HFFc6 (cell line): ENCODE results near the gene PDZD2. TPM values are rescaled to one million over a fixed set of nuclear protein-coding genes. Genes with fewer than 3 reads are reported as not detected.

ENCODE experiments used
- DNase-seq: peaks from one replicate; pipeline ENCODE4 v3.0.0-alpha.2; 2018
- H3K27ac Mint-ChIP-seq: 2 replicates; pipeline ENCODE4 v1.8.0; 2020; ENCODE audit warnings: mild to moderate bottlenecking, mixed read lengths
- H3K27me3 Mint-ChIP-seq: 2 replicates; pipeline ENCODE4 v1.8.0; 2021; ENCODE audit warnings: mild to moderate bottlenecking, moderate library complexity, mixed read lengths; ENCODE audit not compliant: insufficient read depth
- H3K36me3 Mint-ChIP-seq: 2 replicates; pipeline ENCODE4 v1.8.0; 2021; ENCODE audit warnings: low read depth, mixed read lengths
- H3K4me1 Mint-ChIP-seq: 2 replicates; pipeline ENCODE4 v1.8.0; 2020; ENCODE audit warnings: low read depth, mixed read lengths
- H3K4me3 Mint-ChIP-seq: 2 replicates; pipeline ENCODE4 v1.8.0; 2020; ENCODE audit warnings: mild to moderate bottlenecking, moderate library complexity, mixed read lengths
- H3K9me3 Mint-ChIP-seq: 2 replicates; pipeline ENCODE4 v1.8.0; 2020; ENCODE audit warnings: mild to moderate bottlenecking, mixed read lengths
- CTCF ChIP-seq: fragments of 200-600 bp; sonication (generic); IDR thresholded peaks from 2 replicates; pipeline ENCODE4 v1.5.0; 2021; ENCODE audit warnings: antibody characterized with exemption, mild to moderate bottlenecking
- total RNA-seq, 6 experiments: library from RNA; stranded (reverse); fragmentation: NEBNext Ultra II Directional; extraction: Animal tissue kit (Norgen Biotek cat#: 25700); gene quantifications; 2 replicates in 1 of 6; 3 replicates in 5 of 6; pipeline ENCODE4 v1.2.3, GENCODE V29; 2021

Gene PDZD2
- total RNA-seq, 6 experiments from 2014 or later: 0.02 to 0.12 (median 0.09) TPM

DNA sequence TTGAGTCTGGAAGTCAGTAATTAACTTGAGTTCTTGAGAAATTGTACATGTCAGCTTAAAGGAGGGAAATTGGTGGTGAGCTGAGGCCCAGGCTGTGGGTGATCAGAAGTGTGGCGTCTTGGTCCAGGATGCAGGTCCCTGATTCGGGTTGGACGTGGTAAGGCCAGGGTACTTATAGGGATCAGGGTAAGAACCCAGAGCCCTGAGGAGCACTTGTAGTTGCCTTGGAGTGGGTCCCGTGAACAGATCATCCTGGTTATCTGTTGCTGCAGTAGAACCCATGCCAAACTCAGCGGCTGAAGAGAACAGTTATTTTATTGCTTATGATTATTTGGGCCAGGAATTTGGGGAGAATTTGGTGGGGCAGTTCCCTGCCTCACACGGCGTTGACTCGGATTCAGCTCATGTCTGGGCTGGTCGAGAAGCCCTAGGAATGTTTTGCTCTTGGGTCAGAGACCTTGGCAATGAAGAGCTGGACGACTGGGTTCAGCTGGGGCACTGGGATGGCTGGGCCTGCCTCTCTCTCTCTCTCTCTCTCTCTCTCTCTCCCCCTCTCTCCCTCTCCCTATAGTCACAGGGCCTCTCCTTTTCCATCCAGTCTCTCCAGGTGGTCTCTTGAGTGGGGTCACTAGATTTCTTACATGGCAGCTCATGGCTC lies 73.1 kb downstream of the PDZD2 start:
- H3K27ac Mint-ChIP-seq: no peak overlapping the region
- peaks cover 21% of the 10 kb centered on the region for H3K27me3 Mint-ChIP-seq
- H3K36me3 Mint-ChIP-seq: no peaks in the 10 kb centered on the region
- no peak for DNase-seq
- no peaks in the 10 kb centered on the region for H3K9me3 Mint-ChIP-seq
- H3K4me1 Mint-ChIP-seq: no peaks in the 10 kb centered on the region
- TF ChIP-seq CTCF: no peak
- no peak overlapping the region for H3K4me3 Mint-ChIP-seq

GRCh38 chr5:31717561-31717960 lies 78.6 kb downstream of the PDZD2 start:
- no peak for TF ChIP-seq CTCF
- no peak overlapping the region for H3K27ac Mint-ChIP-seq
- H3K27me3 Mint-ChIP-seq: peaks cover 9% of the 10 kb centered on the region
- DNase-seq: no peak
- no peaks in the 10 kb centered on the region for H3K4me1 Mint-ChIP-seq
- H3K4me3 Mint-ChIP-seq: no peak overlapping the region
- H3K9me3 Mint-ChIP-seq: no peaks in the 10 kb centered on the region
- no peaks in the 10 kb centered on the region for H3K36me3 Mint-ChIP-seq

DNA sequence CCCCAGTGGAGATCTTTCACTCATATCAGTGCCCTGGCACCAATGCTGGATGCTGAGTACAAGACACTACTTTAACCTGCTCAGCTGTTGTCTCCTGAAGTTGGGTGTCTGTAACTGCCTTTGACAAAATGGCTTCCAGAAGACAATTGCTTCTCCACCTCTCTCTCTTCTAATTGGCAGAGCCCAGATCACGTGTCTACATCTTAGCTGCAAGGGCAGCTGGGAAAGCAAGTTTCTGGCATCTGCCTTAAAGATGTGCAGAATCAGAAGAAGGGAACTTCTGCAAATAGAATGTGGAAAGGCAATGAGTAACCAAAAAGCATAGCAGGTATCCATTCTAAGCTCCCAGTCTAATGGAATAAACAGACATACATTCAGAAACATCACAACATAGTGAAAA lies 81.1 kb downstream of the PDZD2 start:
- no peak overlapping the region for H3K27ac Mint-ChIP-seq
- H3K4me3 Mint-ChIP-seq: no peak overlapping the region
- H3K4me1 Mint-ChIP-seq: no peaks in the 10 kb centered on the region
- DNase-seq: peak; percentile 10
- no peaks in the 10 kb centered on the region for H3K36me3 Mint-ChIP-seq
- no peak for TF ChIP-seq CTCF
- peaks cover 13% of the 10 kb centered on the region for H3K27me3 Mint-ChIP-seq
- H3K9me3 Mint-ChIP-seq: no peaks in the 10 kb centered on the region

DNA sequence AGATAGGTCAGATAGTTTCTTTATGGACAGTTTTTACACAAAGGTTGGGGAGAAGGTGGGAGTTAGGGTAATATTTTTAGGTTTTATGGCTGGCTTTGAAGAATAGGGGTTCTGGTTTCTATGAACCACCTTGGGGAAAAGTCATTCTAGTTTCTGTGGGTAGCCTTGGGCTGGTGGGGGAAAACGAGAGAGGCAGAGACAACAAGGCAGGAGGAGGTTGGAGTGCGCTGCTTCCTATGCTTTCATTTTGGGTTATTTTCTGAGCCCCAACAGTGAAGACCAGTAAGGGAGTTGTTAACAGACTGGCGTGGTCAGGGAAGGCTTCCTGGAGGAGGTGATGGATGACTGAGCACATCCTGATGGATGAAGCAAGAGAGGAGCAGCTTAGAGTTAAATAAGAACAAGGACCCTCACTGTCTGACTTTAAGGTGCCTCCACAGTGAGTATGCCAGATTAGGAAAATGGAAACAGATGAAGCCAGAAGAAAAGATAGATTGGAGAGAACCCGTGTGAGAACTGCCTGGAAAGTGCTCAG lies 81.9 kb downstream of the PDZD2 start:
- no peaks in the 10 kb centered on the region for H3K9me3 Mint-ChIP-seq
- peaks cover 9% of the 10 kb centered on the region for H3K27me3 Mint-ChIP-seq
- TF ChIP-seq CTCF: no peak
- no peaks in the 10 kb centered on the region for H3K36me3 Mint-ChIP-seq
- H3K4me3 Mint-ChIP-seq: no peak overlapping the region
- H3K4me1 Mint-ChIP-seq: no peaks in the 10 kb centered on the region
- no peak overlapping the region for H3K27ac Mint-ChIP-seq
- no peak for DNase-seq

- Mint-ChIP-seq H3K27me3 (peaks cover 15% of the 10 kb centered on the region), H3K27ac (no peak overlapping the region), H3K4me1 (no peaks in the 10 kb centered on the region), H3K36me3 (no peaks in the 10 kb centered on the region), H3K9me3 (no peaks in the 10 kb centered on the region), H3K4me3 (no peak overlapping the region)
- no peak for DNase-seq
- no peak for TF ChIP-seq CTCF
These were observed 83.2 kb downstream of the PDZD2 start for GRCh38 chr5:31722111-31722510.
